Right kidney (tissue), 1 donor: ENCODE measurements around the gene PPFIA3.
"Not testable (repeated sequence)": the region's sequence is repeated elsewhere in the genome, so short reads cannot be mapped to it uniquely, and the experiment has no call there.

ENCODE experiments used
- DNase-seq: peaks from one replicate; pipeline ENCODE4 v3.0.0-alpha.2; 2016

PPFIA3 gene

GRCh38 chr19:49101160-49101559 lies 18.2 kb upstream of the PPFIA3 start:
- DNase-seq = no peak

- no peak for DNase-seq
These were observed 17.0 kb upstream of the PPFIA3 start for GRCh38 chr19:49102303-49102702.

- no peak for DNase-seq
These were observed 15.8 kb upstream of the PPFIA3 start for GRCh38 chr19:49103331-49104085.

- no peak for DNase-seq
These were observed 15.0 kb upstream of the PPFIA3 start for GRCh38 chr19:49104229-49104864.

GRCh38 chr19:49106648-49107135 lies 12.7 kb upstream of the PPFIA3 start:
- DNase-seq = no peak

- no peak for DNase-seq
These were observed 11.5 kb upstream of the PPFIA3 start for GRCh38 chr19:49107625-49108459.

GRCh38 chr19:49109051-49109450 lies 10.3 kb upstream of the PPFIA3 start:
- no peak for DNase-seq

- DNase-seq = no peak
These were observed 9.6 kb upstream of the PPFIA3 start for GRCh38 chr19:49109569-49110233.

- no peak for DNase-seq
These were observed 8.8 kb upstream of the PPFIA3 start for GRCh38 chr19:49110567-49110966.

- DNase-seq = no peak
These were observed 7.9 kb upstream of the PPFIA3 start for GRCh38 chr19:49111218-49111998.

GRCh38 chr19:49113762-49114629 lies 5.3 kb upstream of the PPFIA3 start, which contains the start of gene LIN7B:
Gene LIN7B, plus strand, starts transcription at chr19:49114370. Its CDS starts 35 bp downstream, at chr19:49114405.
- DNase-seq = peak; percentile 85

GRCh38 chr19:49114630-49115363 lies 4.5 kb upstream of the PPFIA3 start:
- peak; percentile 93 for DNase-seq

GRCh38 chr19:49116544-49116943 lies 2.8 kb upstream of the PPFIA3 start:
- no peak for DNase-seq

- no peak for DNase-seq
These were observed 1.4 kb upstream of the PPFIA3 start for GRCh38 chr19:49117677-49118564.

- DNase-seq = peak; percentile 95
These were observed 556 bp upstream of the PPFIA3 start, which contains the start of gene C19orf73 for GRCh38 chr19:49118565-49119410. Gene C19orf73, minus strand, starts transcription at chr19:49119143. Its CDS starts 121 bp downstream, at chr19:49119022.

GRCh38 chr19:49120325-49120683 lies 960 bp downstream of the PPFIA3 start:
- DNase-seq = no peak

- no peak for DNase-seq
These were observed 1.5 kb downstream of the PPFIA3 start for GRCh38 chr19:49120868-49121267.

- not testable (repeated sequence) for DNase-seq
These were observed 2.5 kb downstream of the PPFIA3 start for GRCh38 chr19:49121841-49122240.
